CD4-positive, alpha-beta T cell treated with Interleukin-2 at 100 ng/mL for 4 hours (primary cell): ENCODE data around the gene AQP6.

ENCODE experiments used
- DNase-seq: peaks from one replicate; pipeline ENCODE4 v3.0.0-alpha.2; 2020; ENCODE audit warnings: low spot score

The AQP6 gene

GRCh38 chr12:49942921-49943624, 29.7 kb upstream of the AQP6 start:
- peak; percentile 4 for DNase-seq

DNA sequence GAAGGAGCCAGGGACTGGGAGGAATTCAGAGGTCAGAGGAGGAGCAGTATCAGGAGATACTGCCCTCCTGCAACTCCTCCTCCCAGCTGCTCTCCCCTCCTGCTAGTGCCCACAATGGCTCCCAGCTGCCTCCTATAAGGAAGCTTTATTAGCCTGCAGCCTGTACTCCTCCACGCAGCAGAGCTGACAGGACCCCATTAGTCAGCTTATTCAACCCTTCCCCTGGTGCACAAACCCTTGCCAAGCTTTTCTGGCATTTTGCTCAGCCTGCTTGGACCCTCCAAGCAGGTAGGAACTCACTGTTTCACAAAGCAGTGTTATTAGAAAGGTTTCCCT, 29.2 kb upstream of the AQP6 start:
- DNase-seq: no peak

DNA sequence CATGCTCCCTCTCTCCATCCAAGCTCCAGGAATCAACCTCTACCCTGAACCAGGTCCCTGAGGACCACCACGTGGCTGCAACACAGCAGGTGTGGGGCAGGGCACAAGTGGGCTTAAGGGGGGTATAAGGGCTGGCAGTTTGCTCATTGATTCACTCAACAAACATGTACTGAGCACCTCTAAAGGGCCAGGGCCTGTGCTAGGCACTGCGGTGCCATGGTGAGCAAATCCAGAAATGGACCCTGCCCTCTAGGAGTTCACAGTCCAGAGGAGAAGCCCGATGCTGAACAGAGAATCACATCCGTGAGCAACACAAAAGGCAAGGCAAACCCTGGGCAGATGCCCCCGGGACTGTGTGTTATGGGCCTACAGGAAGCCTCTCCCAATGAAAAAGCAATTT, 28.7 kb upstream of the AQP6 start:
- no peak for DNase-seq

GRCh38 chr12:49944718-49945117, 28.0 kb upstream of the AQP6 start:
- no peak for DNase-seq

DNA sequence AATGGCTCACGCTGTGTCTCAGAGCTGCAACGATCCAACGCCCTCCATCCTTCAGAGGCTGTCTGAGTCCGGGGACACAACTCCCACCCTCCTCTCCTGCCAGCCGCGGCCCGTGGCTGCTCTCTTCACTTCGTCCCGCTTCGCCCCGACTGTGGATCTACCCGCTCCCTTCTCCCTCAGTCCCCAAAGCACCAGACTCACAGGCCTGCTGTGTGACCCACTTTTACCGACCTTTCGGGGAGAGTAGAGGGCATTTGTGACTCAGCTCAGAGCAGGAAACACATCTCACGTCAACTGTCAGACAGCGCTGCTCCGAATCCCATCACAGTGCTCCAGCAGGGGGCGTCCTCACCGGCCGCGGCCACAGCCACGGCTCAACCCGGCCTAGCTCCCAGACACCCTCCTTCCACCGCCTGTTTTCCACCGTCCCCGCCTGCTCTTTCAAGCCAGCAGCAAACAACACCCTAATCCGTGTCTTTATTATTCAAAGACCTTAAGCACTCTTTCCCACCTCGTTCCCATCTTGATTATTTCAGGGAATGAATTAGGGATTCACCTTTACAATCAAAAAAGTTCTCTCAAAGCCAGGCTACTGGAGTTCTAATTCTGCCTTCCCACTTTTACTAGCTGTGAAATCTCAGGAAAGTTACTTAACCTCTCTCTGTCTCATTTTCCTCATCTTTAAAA, 27.2 kb upstream of the AQP6 start:
- DNase-seq: peak; percentile 87

DNA sequence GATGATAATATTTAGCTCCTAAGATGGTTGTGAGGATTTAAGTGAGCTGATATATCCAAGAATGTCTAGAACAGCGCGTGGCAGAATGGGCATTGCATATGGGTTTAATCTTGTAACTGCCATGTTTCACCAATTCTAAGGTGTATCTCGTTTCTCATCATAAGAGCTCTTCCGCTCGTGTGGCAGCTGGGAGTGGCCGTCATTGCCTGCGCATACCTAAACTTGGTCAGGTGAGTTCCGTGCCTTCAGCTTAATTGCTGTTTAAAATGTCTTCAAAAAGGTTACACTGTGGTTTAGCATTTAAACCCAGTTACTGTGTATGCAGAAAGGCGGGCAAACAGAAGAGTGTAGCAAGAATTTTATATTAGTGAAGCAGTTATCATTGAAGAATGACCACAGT, 26.7 kb upstream of the AQP6 start:
- peak; percentile 1 for DNase-seq

DNA sequence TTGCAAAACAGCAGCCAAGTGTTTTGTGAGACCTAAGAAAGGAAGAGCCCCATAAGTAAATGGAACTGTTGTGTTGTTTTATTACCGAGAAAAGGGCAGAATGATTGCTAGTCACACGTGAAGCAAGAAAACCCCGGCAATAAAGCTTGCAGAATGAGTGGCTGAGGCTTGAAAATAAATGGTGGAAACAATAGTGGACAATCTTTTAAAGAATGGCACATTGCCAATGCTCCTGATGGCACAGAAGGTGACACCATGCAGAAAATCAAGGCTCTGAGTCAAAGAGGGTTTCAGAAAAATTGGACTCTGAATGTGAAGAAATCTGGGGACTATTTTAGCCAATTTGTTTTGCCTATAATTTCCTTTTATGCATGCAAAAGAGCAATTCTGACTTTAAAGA, 26.2 kb upstream of the AQP6 start:
- DNase-seq: no peak

DNA sequence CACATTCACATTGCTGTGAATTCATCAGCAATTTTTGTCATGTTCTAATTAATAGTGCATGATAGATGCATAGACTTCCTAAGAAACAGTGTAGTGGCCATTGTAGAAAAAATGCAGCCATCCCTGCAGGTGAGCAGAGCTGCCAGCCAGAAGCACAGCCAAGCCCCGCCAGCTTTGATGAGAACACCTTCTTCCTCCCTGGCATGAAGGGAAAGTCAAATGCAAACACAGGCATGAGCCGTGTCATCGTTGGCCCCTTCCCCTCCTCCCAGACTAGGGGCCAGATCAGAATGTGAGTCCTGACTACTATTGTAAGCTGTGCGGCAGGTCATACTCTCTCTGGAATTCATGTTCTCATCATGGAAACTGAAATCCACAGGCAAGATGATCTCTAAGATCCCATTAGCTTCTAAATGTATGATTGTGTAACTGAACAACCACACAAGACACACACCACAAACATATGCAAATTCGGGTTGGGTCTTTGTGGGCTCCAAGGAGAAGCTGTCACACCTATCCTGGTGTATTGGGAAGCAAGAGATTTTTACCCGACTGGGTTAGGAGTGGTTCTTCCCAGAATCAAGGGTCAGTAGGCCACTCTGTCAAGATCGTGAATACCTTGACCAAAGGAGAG, 25.0 kb upstream of the AQP6 start:
- DNase-seq: no peak

- no peak for DNase-seq
Observed at GRCh38 chr12:49948866-49949845, 23.6 kb upstream of the AQP6 start.

DNA sequence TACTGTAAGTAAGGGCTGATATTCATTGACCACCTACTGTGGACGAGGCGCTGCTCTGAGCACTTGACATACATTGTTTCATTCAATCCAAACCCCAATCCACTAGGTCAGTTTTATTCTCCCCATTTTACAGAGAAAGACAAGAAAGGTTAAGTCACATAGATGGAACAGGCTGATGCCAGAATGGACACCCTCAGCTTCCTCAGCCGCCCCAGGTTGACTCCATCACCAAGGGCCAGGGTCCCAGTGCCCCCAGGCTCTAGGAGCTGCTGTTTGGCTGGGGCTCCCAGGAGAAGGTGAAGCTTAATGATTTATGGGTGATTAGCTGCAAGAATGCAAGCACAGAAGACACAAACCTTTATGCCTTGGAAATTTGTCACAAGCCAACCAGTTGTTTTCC, 22.9 kb upstream of the AQP6 start:
- no peak for DNase-seq

GRCh38 chr12:49950273-49951251, 22.2 kb upstream of the AQP6 start, which contains the start of gene AQP2:
Gene AQP2, plus strand, starts transcription at chr12:49950737. Its CDS starts 94 bp downstream, at chr12:49950831.
- no peak for DNase-seq

GRCh38 chr12:49951411-49952240, 21.1 kb upstream of the AQP6 start:
- DNase-seq: no peak

- no peak for DNase-seq
Observed at GRCh38 chr12:49952391-49953055, 20.2 kb upstream of the AQP6 start.

DNA sequence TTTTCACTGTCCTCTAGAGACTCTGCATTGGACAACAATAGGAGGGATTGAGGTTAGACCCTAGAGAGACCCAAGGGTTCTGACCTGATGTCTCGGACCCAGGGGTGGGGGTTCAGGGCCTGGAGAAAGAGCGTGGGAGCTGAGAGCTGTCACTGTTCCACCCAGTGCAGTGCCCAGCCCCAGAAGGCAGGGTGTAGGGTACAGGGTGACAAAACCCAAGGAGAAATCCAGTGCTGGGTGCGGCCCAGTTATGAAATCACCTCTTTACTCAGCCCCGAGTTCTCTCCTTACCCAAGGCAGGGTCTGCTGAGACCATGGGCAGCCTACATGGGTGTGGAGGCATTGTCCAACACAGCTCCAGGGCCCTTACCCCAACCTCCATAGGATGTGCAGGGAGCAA, 19.6 kb upstream of the AQP6 start:
- DNase-seq: no peak

DNA sequence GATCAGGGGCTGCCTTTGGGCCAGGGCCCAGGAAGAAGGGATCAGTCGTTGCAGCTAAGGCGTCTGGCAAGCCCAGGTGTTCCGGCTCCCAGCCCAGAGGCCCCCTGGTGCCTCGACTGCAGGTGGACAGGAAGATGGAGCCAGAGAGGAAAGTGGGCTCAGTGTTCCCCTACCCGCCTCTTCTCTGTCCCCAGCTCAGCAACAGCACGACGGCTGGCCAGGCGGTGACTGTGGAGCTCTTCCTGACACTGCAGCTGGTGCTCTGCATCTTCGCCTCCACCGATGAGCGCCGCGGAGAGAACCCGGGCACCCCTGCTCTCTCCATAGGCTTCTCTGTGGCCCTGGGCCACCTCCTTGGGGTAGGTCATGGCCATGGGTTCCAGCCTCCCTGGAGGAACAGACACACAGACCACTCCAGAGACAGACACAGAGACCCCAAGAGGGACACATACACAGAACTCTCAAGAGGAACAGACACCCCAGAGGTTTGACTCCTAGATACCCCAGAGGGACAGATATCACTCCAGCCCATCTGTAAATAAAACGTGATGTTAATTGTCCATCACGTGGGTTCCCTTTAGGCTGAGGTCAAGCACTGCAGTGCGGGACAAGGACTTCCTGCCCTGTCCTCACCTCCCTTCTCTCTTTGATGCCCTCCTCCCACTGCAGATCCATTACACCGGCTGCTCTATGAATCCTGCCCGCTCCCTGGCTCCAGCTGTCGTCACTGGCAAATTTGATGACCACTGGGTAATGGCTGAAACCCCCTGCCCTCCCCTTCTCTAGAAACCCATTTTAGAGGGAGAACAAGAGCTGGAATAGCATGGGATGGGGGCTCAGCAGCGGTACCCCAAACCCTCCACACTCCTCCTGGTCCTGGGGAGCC, 18.5 kb upstream of the AQP6 start:
- no peak for DNase-seq

DNA sequence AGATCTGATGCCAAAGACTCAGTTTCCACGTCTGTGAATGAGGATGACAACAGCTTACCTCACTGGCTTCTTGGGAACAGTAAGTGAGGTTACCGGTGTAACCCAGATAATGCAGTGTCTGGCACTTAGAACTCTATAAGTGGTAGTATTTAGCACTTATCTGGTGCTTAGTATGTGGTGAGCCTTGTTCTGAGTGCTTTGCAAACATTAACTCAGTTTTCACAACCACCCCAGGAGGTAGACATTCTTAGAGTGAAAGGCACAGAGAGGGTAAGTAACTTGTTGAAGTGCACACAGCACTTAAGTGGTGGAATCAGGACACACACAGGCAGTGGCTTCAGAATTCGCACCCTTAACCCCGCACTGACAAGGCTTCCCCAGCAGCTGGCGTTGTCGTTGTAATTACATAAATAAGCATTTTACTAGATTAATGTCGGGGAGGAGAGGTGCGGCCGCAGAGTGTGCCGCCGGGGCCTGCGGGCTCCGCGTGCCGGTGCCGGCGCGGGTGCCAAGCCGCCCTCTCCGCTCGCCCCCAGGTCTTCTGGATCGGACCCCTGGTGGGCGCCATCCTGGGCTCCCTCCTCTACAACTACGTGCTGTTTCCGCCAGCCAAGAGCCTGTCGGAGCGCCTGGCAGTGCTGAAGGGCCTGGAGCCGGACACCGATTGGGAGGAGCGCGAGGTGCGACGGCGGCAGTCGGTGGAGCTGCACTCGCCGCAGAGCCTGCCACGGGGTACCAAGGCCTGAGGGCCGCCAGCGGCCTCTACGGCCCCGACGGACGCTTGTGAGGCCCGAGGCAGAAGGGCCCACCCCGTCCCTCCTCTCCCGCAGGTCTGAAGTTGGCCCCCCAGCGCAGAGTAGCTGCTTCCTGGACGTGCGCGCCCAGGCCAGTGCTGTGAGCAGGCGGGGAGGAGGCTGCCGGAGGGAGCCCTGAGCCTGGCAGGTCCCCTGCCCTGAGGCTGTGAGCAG, 17.6 kb upstream of the AQP6 start:
- DNase-seq: no peak
